H1 (cell line): ENCODE results near the gene NAA20.

ENCODE experiments used
- CTCF ChIP-seq, 3 experiments: IDR thresholded peaks; 1 replicate in 2 of 3; 2 replicates in 1 of 3; pipeline versions ENCODE4 v1.5.1 to v1.6.1; 2011; ENCODE audit warnings: low read length in 3 of 3, mild to moderate bottlenecking in 3 of 3, inconsistent platforms in 2 of 3, low read depth in 1 of 3, moderate library complexity in 1 of 3; ENCODE audit not compliant: insufficient read depth in 1 of 3; ENCODE audit errors: control extremely low read depth in 1 of 3
- POLR2AphosphoS5 ChIP-seq: IDR thresholded peaks from 2 replicates; pipeline ENCODE4 v1.6.1; 2011; ENCODE audit warnings: low read depth, low read length
- RAD21 ChIP-seq, 2 experiments: IDR thresholded peaks in 1 of 2; conservative IDR thresholded peaks in 1 of 2; 2 replicates each; pipeline ENCODE4 v1.6.1; 2011; ENCODE audit warnings: low read depth in 2 of 2, low read length in 2 of 2, improper control_type of control experiment in 1 of 2, inconsistent platforms in 1 of 2, mild to moderate bottlenecking in 1 of 2, moderate library complexity in 1 of 2
- SP1 ChIP-seq: IDR thresholded peaks from 2 replicates; pipeline ENCODE4 v1.6.1; 2011; ENCODE audit warnings: low read depth, low read length
- SP4 ChIP-seq: IDR thresholded peaks from 2 replicates; pipeline ENCODE4 v1.6.1; 2012; ENCODE audit warnings: low read length, inconsistent platforms

- TF ChIP-seq SP4 (no peak), SP1 (no peak), RAD21 (IDR thresholded peaks at IDR 0.05 in 1 of 2, conservative IDR thresholded peaks at IDR 0.05 in 1 of 2; ENCODE audit: low read depth in 2 of 2, low read length in 2 of 2) (no peak), CTCF (IDR thresholded peaks at IDR 0.05; ENCODE audit: control extremely low read depth in 1 of 3, insufficient read depth in 1 of 3, low read depth in 1 of 3, low read length in 3 of 3) (no peak), POLR2AphosphoS5 (no peak)
Observed at GRCh38 chr20:20036756-20037155, 19.6 kb downstream of the NAA20 start.
